Naive B cell (primary cell): ENCODE measurements around the gene OSBPL1A. TPM values are rescaled to one million over a fixed set of nuclear protein-coding genes. Genes with fewer than 3 reads are reported as not detected.

Experiments used
- ATAC-seq, 2 donors: fragments of 150-1000 bp; cut with Tn5 transposase; 2 replicates each; pipeline ENCODE4 v1.10.0; 2021; ENCODE audit warnings: low read depth in 2 of 2, mild to moderate bottlenecking in 2 of 2, moderate library complexity in 2 of 2
- DNase-seq: peaks from one replicate; pipeline ENCODE4 v3.0.0; 2022
- H3K27ac Mint-ChIP-seq, 6 donors: one replicate each; pipeline ENCODE4 v1.8.0; 2020 to 2022; ENCODE audit warnings: mild to moderate bottlenecking in 6 of 6, mixed read lengths in 6 of 6, moderate library complexity in 5 of 6, inconsistent platforms in 2 of 6
- H3K27me3 Mint-ChIP-seq, 3 donors: one replicate each; pipeline ENCODE4 v1.8.0; 2021 to 2022; ENCODE audit warnings: mixed read lengths in 3 of 3, mild to moderate bottlenecking in 1 of 3
- H3K36me3 Mint-ChIP-seq, 2 donors: one replicate each; pipeline ENCODE4 v1.8.0; 2020 to 2022; ENCODE audit warnings: mixed read lengths in 2 of 2, inconsistent platforms in 1 of 2, mild to moderate bottlenecking in 1 of 2
- H3K4me1 Mint-ChIP-seq, 3 donors: one replicate each; pipeline ENCODE4 v1.8.0; 2020 to 2022; ENCODE audit warnings: mixed read lengths in 3 of 3, inconsistent platforms in 1 of 3, mild to moderate bottlenecking in 1 of 3, moderate library complexity in 1 of 3
- H3K4me3 Mint-ChIP-seq, 8 donors: one replicate each; pipeline ENCODE4 v1.8.0; 2020 to 2022; ENCODE audit warnings: mild to moderate bottlenecking in 8 of 8, mixed read lengths in 8 of 8, moderate library complexity in 8 of 8, inconsistent platforms in 2 of 8
- H3K9me3 Mint-ChIP-seq, 7 donors: one replicate each; pipeline ENCODE4 v1.8.0; 2020 to 2022; ENCODE audit warnings: mixed read lengths in 7 of 7, mild to moderate bottlenecking in 5 of 7, inconsistent platforms in 2 of 7, moderate library complexity in 1 of 7
- polyA plus RNA-seq, 6 donors: library from polyadenylated mRNA; unstranded; fragments of 300-500 nt; fragmentation: Illumina TruSeq; gene quantifications; one replicate each; pipeline ENCODE4 v1.2.3, GENCODE V29; 2021; ENCODE audit warnings: low read depth in 6 of 6

The OSBPL1A gene
- 1 to 10 TPM in 5 of 6 donors, not detected in 1; 1.8 to 4.4 (median 3.6) TPM for polyA plus RNA-seq

GRCh38 chr18:24397694-24398368, at the start of gene OSBPL1A:
TSS of gene OSBPL1A (minus strand) at chr18:24397824. CDS start at chr18:24377533, 20,291 bp downstream.
- no peaks in the 10 kb centered on the region for H3K36me3 Mint-ChIP-seq
- peaks cover 10 to 16% (median 11%) of the 10 kb centered on the region in 3 donors for H3K4me1 Mint-ChIP-seq
- DNase-seq = peak; percentile 42
- H3K9me3 Mint-ChIP-seq = no peaks in the 10 kb centered on the region
- peak within 1 kb of the TSS; percentile 88 to 96 (median 92) for H3K4me3 Mint-ChIP-seq
- peak; percentile 77 to 82 for ATAC-seq
- H3K27me3 Mint-ChIP-seq = peaks cover 5 to 10% (median 9%) of the 10 kb centered on the region in 3 donors
- H3K27ac Mint-ChIP-seq = peak within 1 kb of the TSS in 5 of 6 donors; percentile 7 to 88 (median 44)

GRCh38 chr18:24446953-24447538, 49.4 kb upstream of the OSBPL1A start:
- DNase-seq (no peak), ATAC-seq (no peak)
- H3K36me3 Mint-ChIP-seq = peaks cover 37 to 52% of the 10 kb centered on the region in 2 donors
- no peak overlapping the region for H3K4me3 Mint-ChIP-seq
- H3K27ac Mint-ChIP-seq = no peak overlapping the region
- peaks cover 10 to 13% (median 10%) of the 10 kb centered on the region in 3 donors for H3K4me1 Mint-ChIP-seq
- no peaks in the 10 kb centered on the region for H3K27me3 Mint-ChIP-seq
- H3K9me3 Mint-ChIP-seq = no peaks in the 10 kb centered on the region

GRCh38 chr18:24446453-24446852, 48.8 kb upstream of the OSBPL1A start:
- DNase-seq (no peak), ATAC-seq (no peak)
- peaks cover 10 to 13% (median 10%) of the 10 kb centered on the region in 3 donors for H3K4me1 Mint-ChIP-seq
- H3K27me3 Mint-ChIP-seq = no peaks in the 10 kb centered on the region
- no peaks in the 10 kb centered on the region for H3K9me3 Mint-ChIP-seq
- no peak overlapping the region for H3K4me3 Mint-ChIP-seq
- H3K36me3 Mint-ChIP-seq = peaks cover 41 to 57% of the 10 kb centered on the region in 2 donors
- no peak overlapping the region for H3K27ac Mint-ChIP-seq

GRCh38 chr18:24443870-24444269, 46.2 kb upstream of the OSBPL1A start:
- Mint-ChIP-seq H3K27me3 (no peaks in the 10 kb centered on the region), H3K9me3 (no peaks in the 10 kb centered on the region), H3K27ac (peak overlapping the region in 2 of 6 donors; percentile 21 to 69), H3K4me1 (peaks cover 10 to 13% (median 10%) of the 10 kb centered on the region in 3 donors), H3K4me3 (no peak overlapping the region), H3K36me3 (peaks cover 31 to 54% of the 10 kb centered on the region in 2 donors)
- peak; percentile 1 for DNase-seq
- ATAC-seq = peak in 1 of 2 donors; percentile 67

- Mint-ChIP-seq H3K36me3 (peaks cover 24 to 46% of the 10 kb centered on the region in 2 donors), H3K27me3 (no peaks in the 10 kb centered on the region), H3K4me3 (no peak overlapping the region), H3K27ac (no peak overlapping the region), H3K9me3 (no peaks in the 10 kb centered on the region), H3K4me1 (no peaks in the 10 kb centered on the region)
- DNase-seq = no peak
- ATAC-seq = no peak
These were observed 39.3 kb upstream of the OSBPL1A start for GRCh38 chr18:24436939-24437338.

- Mint-ChIP-seq H3K9me3 (no peaks in the 10 kb centered on the region), H3K27me3 (no peaks in the 10 kb centered on the region), H3K4me1 (peaks cover 0 to 4% (median 4%) of the 10 kb centered on the region in 3 donors), H3K4me3 (no peak overlapping the region), H3K36me3 (peaks cover 17 to 25% of the 10 kb centered on the region in 2 donors), H3K27ac (no peak overlapping the region)
- DNase-seq = no peak
- ATAC-seq = no peak
These were observed 35.0 kb upstream of the OSBPL1A start for GRCh38 chr18:24432618-24433017.

GRCh38 chr18:24429188-24429587, 31.6 kb upstream of the OSBPL1A start:
- Mint-ChIP-seq H3K4me1 (peaks cover 7 to 14% (median 10%) of the 10 kb centered on the region in 3 donors), H3K36me3 (peaks cover 23 to 26% of the 10 kb centered on the region in 2 donors), H3K9me3 (peaks cover 0 to 11% (median 5%) of the 10 kb centered on the region in 7 donors), H3K27ac (no peak overlapping the region), H3K4me3 (peak overlapping the region in 1 of 8 donors; percentile 7), H3K27me3 (peaks cover 0 to 8% (median 7%) of the 10 kb centered on the region in 3 donors)
- no peak for ATAC-seq
- no peak for DNase-seq

- Mint-ChIP-seq H3K4me1 (peaks cover 7 to 14% (median 10%) of the 10 kb centered on the region in 3 donors), H3K9me3 (peaks cover 1 to 11% (median 5%) of the 10 kb centered on the region in 7 donors), H3K36me3 (peaks cover 23 to 30% of the 10 kb centered on the region in 2 donors), H3K27ac (peak overlapping the region in 1 of 6 donors; percentile 58), H3K27me3 (peaks cover 3 to 13% (median 11%) of the 10 kb centered on the region in 3 donors), H3K4me3 (peak overlapping the region in 1 of 8 donors; percentile 86)
- ATAC-seq (no peak), DNase-seq (no peak)
These were observed 31.1 kb upstream of the OSBPL1A start for GRCh38 chr18:24428709-24429108.

- no peak for ATAC-seq
- Mint-ChIP-seq H3K9me3 (peaks cover 1 to 19% (median 5%) of the 10 kb centered on the region in 7 donors), H3K27me3 (peaks cover 15 to 25% (median 24%) of the 10 kb centered on the region in 3 donors), H3K4me3 (peak overlapping the region; percentile 86 to 97 (median 92)), H3K27ac (peak overlapping the region in 4 of 6 donors; percentile 64 to 93 (median 88)), H3K36me3 (peaks cover 19 to 30% of the 10 kb centered on the region in 2 donors), H3K4me1 (peaks cover 7 to 14% (median 10%) of the 10 kb centered on the region in 3 donors)
- DNase-seq = no peak
These were observed 29.9 kb upstream of the OSBPL1A start for GRCh38 chr18:24427484-24427883.

- H3K36me3 Mint-ChIP-seq = peaks cover 18 to 35% of the 10 kb centered on the region in 2 donors
- H3K4me1 Mint-ChIP-seq = peaks cover 7 to 14% (median 10%) of the 10 kb centered on the region in 3 donors
- H3K4me3 Mint-ChIP-seq = peak within 1 kb of the TSS; percentile 86 to 97 (median 92)
- H3K9me3 Mint-ChIP-seq = peaks cover 1 to 19% (median 5%) of the 10 kb centered on the region in 7 donors
- peak within 1 kb of the TSS; percentile 48 to 93 (median 80) for H3K27ac Mint-ChIP-seq
- ATAC-seq (peak; percentile 95 to 97), DNase-seq (peak; percentile 76)
- H3K27me3 Mint-ChIP-seq = peaks cover 23 to 34% (median 32%) of the 10 kb centered on the region in 3 donors
These were observed 29.0 kb upstream of the OSBPL1A start, which contains the start of gene IMPACT for GRCh38 chr18:24426398-24427294. TSS of gene IMPACT (plus strand) at chr18:24426670. CDS start at chr18:24426757, 87 bp downstream.

GRCh38 chr18:24426073-24426397, 28.4 kb upstream of the OSBPL1A start:
- ATAC-seq (no peak), DNase-seq (no peak)
- peak overlapping the region in 4 of 6 donors; percentile 34 to 86 (median 74) for H3K27ac Mint-ChIP-seq
- peaks cover 7 to 14% (median 10%) of the 10 kb centered on the region in 3 donors for H3K4me1 Mint-ChIP-seq
- H3K36me3 Mint-ChIP-seq = peaks cover 15 to 32% of the 10 kb centered on the region in 2 donors
- H3K4me3 Mint-ChIP-seq = peak overlapping the region; percentile 79 to 97 (median 88)
- peaks cover 1 to 19% (median 5%) of the 10 kb centered on the region in 7 donors for H3K9me3 Mint-ChIP-seq
- peaks cover 26 to 38% (median 34%) of the 10 kb centered on the region in 3 donors for H3K27me3 Mint-ChIP-seq

GRCh38 chr18:24421831-24422230, 24.2 kb upstream of the OSBPL1A start:
- Mint-ChIP-seq H3K4me3 (peak overlapping the region in 2 of 8 donors; percentile 1 to 20), H3K9me3 (peaks cover 1 to 19% (median 5%) of the 10 kb centered on the region in 7 donors), H3K4me1 (peaks cover 1 to 2% (median 1%) of the 10 kb centered on the region in 3 donors), H3K36me3 (peaks cover 13 to 36% of the 10 kb centered on the region in 2 donors), H3K27ac (no peak overlapping the region), H3K27me3 (peaks cover 43 to 68% (median 63%) of the 10 kb centered on the region in 3 donors)
- no peak for DNase-seq
- ATAC-seq = no peak
